DOHH2 (cell line): ENCODE data around the gene ITGAL.
"Not testable (repeated sequence)": the region's sequence is repeated elsewhere in the genome, so short reads cannot be mapped to it uniquely, and the experiment has no call there.

ENCODE experiments used
- H3F3A ChIP-seq: fragments of 200-600 bp; sonication (generic), shearing (Covaris generic); 2 replicates; pipeline ENCODE4 v1.6.0; 2016; ENCODE audit warnings: antibody characterized with exemption, mild to moderate bottlenecking; ENCODE audit not compliant: control insufficient read depth, insufficient read depth
- H3K27ac ChIP-seq: fragments of 200-600 bp; sonication (generic); 2 replicates; pipeline ENCODE4 v1.5.1; 2014; ENCODE audit warnings: low read depth, mild to moderate bottlenecking, low read length, moderate library complexity
- H3K27me3 ChIP-seq: fragments of 200-600 bp; sonication (generic); 2 replicates; pipeline ENCODE4 v1.6.1; 2014; ENCODE audit warnings: mild to moderate bottlenecking, low read length, mixed read lengths; ENCODE audit not compliant: control insufficient read depth
- H3K36me3 ChIP-seq: fragments of 200-600 bp; sonication (generic); 2 replicates; pipeline ENCODE4 v1.6.1; 2014; ENCODE audit warnings: mild to moderate bottlenecking, low read length, moderate library complexity, mixed read lengths; ENCODE audit not compliant: control insufficient read depth
- H3K4me1 ChIP-seq: fragments of 200-600 bp; sonication (generic); 2 replicates; pipeline ENCODE4 v1.6.1; 2014; ENCODE audit warnings: mild to moderate bottlenecking, low read length, mixed read lengths; ENCODE audit not compliant: control insufficient read depth
- H3K4me2 ChIP-seq: fragments of 200-600 bp; sonication (generic); 2 replicates; pipeline ENCODE4 v1.6.0; 2014; ENCODE audit warnings: mild to moderate bottlenecking, low read length, moderate library complexity
- H3K4me3 ChIP-seq: fragments of 200-600 bp; sonication (generic); 2 replicates; pipeline ENCODE4 v1.5.1; 2014; ENCODE audit warnings: mild to moderate bottlenecking, low read length, mixed read lengths
- H3K79me2 ChIP-seq: fragments of 200-600 bp; sonication (generic); 2 replicates; pipeline ENCODE4 v1.6.1; 2014; ENCODE audit warnings: mild to moderate bottlenecking, low read length, mixed read lengths; ENCODE audit not compliant: control insufficient read depth
- H3K9me2 ChIP-seq: fragments of 200-600 bp; sonication (generic); replicated peaks from 2 replicates; pipeline ENCODE4 v1.6.1; 2014; ENCODE audit warnings: mild to moderate bottlenecking, low read length, mixed read lengths; ENCODE audit not compliant: control insufficient read depth
- H3K9me3 ChIP-seq: fragments of 200-600 bp; sonication (generic); 2 replicates; pipeline ENCODE4 v1.6.1; 2014; ENCODE audit warnings: antibody characterized with exemption, low read length, mixed read lengths; ENCODE audit not compliant: control insufficient read depth, insufficient read depth
- H4K20me1 ChIP-seq: fragments of 200-600 bp; sonication (generic); 2 replicates; pipeline ENCODE4 v1.6.0; 2014; ENCODE audit warnings: low read depth, mild to moderate bottlenecking, antibody characterized with exemption, low read length, moderate library complexity; ENCODE audit not compliant: control insufficient read depth, insufficient read depth
- CTCF ChIP-seq: fragments of 200-600 bp; sonication (generic); IDR thresholded peaks from one replicate; pipeline ENCODE4 v1.5.1; 2014; ENCODE audit warnings: antibody characterized with exemption, mild to moderate bottlenecking, low read depth, low read length; ENCODE audit not compliant: poor library complexity, severe bottlenecking
- EZH2phosphoT487 ChIP-seq: fragments of 200-600 bp; sonication (generic); IDR thresholded peaks from 2 replicates; pipeline ENCODE4 v1.6.1; 2017; ENCODE audit warnings: borderline replicate concordance, mild to moderate bottlenecking, antibody characterized with exemption, low read length, moderate library complexity, mixed read lengths

The ITGAL gene

GRCh38 chr16:30519120-30520049, 46.8 kb downstream of the ITGAL start:
- Histone ChIP-seq H4K20me1 (no peaks in the 10 kb centered on the region), H3K4me3 (no peak overlapping the region), H3K79me2 (no peaks in the 10 kb centered on the region), H3K4me2 (no peak overlapping the region), H3K27ac (no peak overlapping the region), H3K4me1 (no peaks in the 10 kb centered on the region), H3K9me2 (no peaks in the 10 kb centered on the region), H3K36me3 (peaks cover 71% of the 10 kb centered on the region), H3K9me3 (no peaks in the 10 kb centered on the region), H3K27me3 (no peaks in the 10 kb centered on the region), H3F3A (peaks cover 18% of the 10 kb centered on the region)
- TF ChIP-seq EZH2phosphoT487, result no peak
- TF ChIP-seq CTCF, result no peak

DNA sequence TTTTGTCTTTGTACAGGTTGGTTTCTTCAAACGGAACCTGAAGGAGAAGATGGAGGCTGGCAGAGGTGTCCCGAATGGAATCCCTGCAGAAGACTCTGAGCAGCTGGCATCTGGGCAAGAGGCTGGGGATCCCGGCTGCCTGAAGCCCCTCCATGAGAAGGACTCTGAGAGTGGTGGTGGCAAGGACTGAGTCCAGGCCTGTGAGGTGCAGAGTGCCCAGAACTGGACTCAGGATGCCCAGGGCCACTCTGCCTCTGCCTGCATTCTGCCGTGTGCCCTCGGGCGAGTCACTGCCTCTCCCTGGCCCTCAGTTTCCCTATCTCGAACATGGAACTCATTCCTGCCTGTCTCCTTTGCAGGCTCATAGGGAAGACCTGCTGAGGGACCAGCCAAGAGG, 48.9 kb downstream of the ITGAL start:
- H3K79me2 ChIP-seq, result no peaks in the 10 kb centered on the region
- no peak overlapping the region for H3K27ac ChIP-seq
- H4K20me1 ChIP-seq, result no peaks in the 10 kb centered on the region
- no peak overlapping the region for H3K4me3 ChIP-seq
- peaks cover 25% of the 10 kb centered on the region for H3F3A ChIP-seq
- H3K4me1 ChIP-seq, result peaks cover 6% of the 10 kb centered on the region
- no peak overlapping the region for H3K4me2 ChIP-seq
- H3K9me3 ChIP-seq, result no peaks in the 10 kb centered on the region
- H3K36me3 ChIP-seq, result peaks cover 54% of the 10 kb centered on the region
- TF ChIP-seq CTCF (no peak), EZH2phosphoT487 (no peak)
- no peaks in the 10 kb centered on the region for H3K27me3 ChIP-seq
- no peaks in the 10 kb centered on the region for H3K9me2 ChIP-seq

DNA sequence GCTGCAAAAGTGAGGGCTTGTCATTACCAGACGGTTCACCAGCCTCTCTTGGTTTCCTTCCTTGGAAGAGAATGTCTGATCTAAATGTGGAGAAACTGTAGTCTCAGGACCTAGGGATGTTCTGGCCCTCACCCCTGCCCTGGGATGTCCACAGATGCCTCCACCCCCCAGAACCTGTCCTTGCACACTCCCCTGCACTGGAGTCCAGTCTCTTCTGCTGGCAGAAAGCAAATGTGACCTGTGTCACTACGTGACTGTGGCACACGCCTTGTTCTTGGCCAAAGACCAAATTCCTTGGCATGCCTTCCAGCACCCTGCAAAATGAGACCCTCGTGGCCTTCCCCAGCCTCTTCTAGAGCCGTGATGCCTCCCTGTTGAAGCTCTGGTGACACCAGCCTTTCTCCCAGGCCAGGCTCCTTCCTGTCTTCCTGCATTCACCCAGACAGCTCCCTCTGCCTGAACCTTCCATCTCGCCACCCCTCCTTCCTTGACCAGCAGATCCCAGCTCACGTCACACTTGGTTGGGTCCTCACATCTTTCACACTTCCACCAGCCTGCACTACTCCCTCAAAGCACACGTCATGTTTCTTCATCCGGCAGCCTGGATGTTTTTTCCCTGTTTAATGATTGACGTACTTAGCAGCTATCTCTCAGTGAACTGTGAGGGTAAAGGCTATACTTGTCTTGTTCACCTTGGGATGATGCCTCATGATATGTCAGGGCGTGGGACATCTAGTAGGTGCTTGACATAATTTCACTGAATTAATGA, 49.5 kb downstream of the ITGAL start:
- TF ChIP-seq EZH2phosphoT487 (no peak), CTCF (no peak)
- Histone ChIP-seq H3K27me3 (no peaks in the 10 kb centered on the region), H3K4me2 (no peak overlapping the region), H3K4me3 (no peak overlapping the region), H3K79me2 (no peaks in the 10 kb centered on the region), H3K4me1 (peaks cover 6% of the 10 kb centered on the region), H3K9me3 (no peaks in the 10 kb centered on the region), H3K9me2 (no peaks in the 10 kb centered on the region), H4K20me1 (no peaks in the 10 kb centered on the region), H3F3A (peaks cover 25% of the 10 kb centered on the region), H3K27ac (no peak overlapping the region), H3K36me3 (peaks cover 49% of the 10 kb centered on the region)

DNA sequence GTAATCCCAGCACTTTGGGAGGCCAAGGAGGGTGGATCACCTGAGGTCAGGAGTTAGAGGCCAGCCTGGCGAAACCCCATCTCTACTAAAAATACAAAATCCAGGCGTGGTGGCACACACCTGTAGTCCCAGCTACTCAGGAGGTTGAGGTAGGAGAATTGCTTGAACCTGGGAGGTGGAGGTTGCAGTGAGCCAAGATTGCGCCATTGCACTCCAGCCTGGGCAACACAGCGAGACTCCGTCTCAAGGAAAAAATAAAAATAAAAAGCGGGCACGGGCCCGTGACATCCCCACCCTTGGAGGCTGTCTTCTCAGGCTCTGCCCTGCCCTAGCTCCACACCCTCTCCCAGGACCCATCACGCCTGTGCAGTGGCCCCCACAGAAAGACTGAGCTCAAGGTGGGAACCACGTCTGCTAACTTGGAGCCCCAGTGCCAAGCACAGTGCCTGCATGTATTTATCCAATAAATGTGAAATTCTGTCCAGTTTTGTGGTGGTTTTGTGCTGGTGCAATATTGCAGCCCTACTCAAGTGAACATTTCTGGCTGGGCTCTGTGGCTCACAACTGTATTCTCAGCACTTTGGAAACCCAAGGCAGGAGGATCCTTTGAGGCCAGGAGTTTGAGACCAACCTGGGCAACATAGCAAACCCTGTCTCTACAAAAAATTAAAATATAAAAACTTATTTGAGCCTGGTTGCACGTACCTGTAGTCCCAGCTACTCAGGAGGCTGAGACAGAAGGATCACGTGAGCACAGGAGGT, 50.3 kb downstream of the ITGAL start:
- Histone ChIP-seq H3K4me1 (peaks cover 11% of the 10 kb centered on the region), H3K36me3 (peaks cover 40% of the 10 kb centered on the region), H3F3A (peaks cover 28% of the 10 kb centered on the region)
- H4K20me1 ChIP-seq, H3K79me2 ChIP-seq, H3K4me2 ChIP-seq, H3K27ac ChIP-seq, H3K9me2 ChIP-seq, H3K9me3 ChIP-seq, H3K27me3 ChIP-seq, H3K4me3 ChIP-seq: not testable (repeated sequence)
